ENCODE data around the gene TBL1X. TPM values are rescaled to one million over a fixed set of nuclear protein-coding genes. Genes with fewer than 3 reads are reported as not detected.
"Not testable (repeated sequence)": the region's sequence is repeated elsewhere in the genome, so short reads cannot be mapped to it uniquely, and the experiment has no call there.

TBL1X gene
- total and polyA plus RNA-seq, 4 donors, result 10.1 to 16.0 (median 13.5) TPM

GRCh38 chrX:9471571-9471985 is 6.7 kb downstream of the TBL1X start:
- WGBS (ENCODE audit: insufficient coverage), result 60% methylated on average over 8 of the region's 12 CpGs
- peaks cover 19% of the 10 kb centered on the region for H3K27me3 ChIP-seq (ENCODE audit: control insufficient read depth, insufficient read depth, low read length)
- H3K27ac ChIP-seq (ENCODE audit: low read depth, low read length), result no peak overlapping the region
- no peak for DNase-seq (ENCODE audit: low read depth in 4 of 6, low spot score in 6 of 6)
- H3K9me3 ChIP-seq (ENCODE audit: control insufficient read depth, insufficient read depth, low read length), result no peaks in the 10 kb centered on the region
- no peaks in the 10 kb centered on the region for H3K36me3 ChIP-seq (ENCODE audit: control insufficient read depth, insufficient read depth, low read length)
- H3K4me3 ChIP-seq (ENCODE audit: low read depth, low read length), result no peak overlapping the region
- peaks cover 16% of the 10 kb centered on the region for H3K4me1 ChIP-seq (ENCODE audit: control insufficient read depth, insufficient read depth, low read length)

GRCh38 chrX:9473708-9474107 is 8.8 kb downstream of the TBL1X start:
- no peak overlapping the region for H3K4me3 ChIP-seq (ENCODE audit: low read depth, low read length)
- H3K36me3 ChIP-seq (ENCODE audit: control insufficient read depth, insufficient read depth, low read length), result no peaks in the 10 kb centered on the region
- H3K4me1 ChIP-seq (ENCODE audit: control insufficient read depth, insufficient read depth, low read length), result no peaks in the 10 kb centered on the region
- H3K9me3 ChIP-seq (ENCODE audit: control insufficient read depth, insufficient read depth, low read length), result no peaks in the 10 kb centered on the region
- DNase-seq (ENCODE audit: low read depth in 4 of 6, low spot score in 6 of 6), result no peak
- H3K27me3 ChIP-seq (ENCODE audit: control insufficient read depth, insufficient read depth, low read length), result peaks cover 4% of the 10 kb centered on the region
- 80% methylated on average over 1 of the region's 2 CpGs for WGBS (ENCODE audit: insufficient coverage)
- H3K27ac ChIP-seq (ENCODE audit: low read depth, low read length), result no peak overlapping the region

DNA sequence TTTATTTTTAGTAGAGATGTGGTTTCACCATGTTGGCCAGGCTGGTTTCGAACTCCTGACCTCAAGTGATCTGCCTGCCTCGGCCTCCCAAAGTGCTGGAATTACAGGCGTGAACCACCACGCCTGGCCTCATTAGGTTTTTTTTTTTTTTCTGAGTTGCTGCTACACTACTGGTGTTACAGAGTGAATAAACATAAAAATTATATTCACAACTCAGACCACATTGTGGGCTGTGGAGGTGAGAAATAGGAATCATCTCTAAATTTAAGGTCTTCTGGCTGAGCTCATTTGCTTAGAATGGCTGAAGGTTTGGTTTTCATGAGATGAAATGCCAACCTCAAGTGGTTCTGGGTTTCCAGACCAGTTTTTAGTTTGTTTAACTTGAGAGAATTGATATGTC is 10.6 kb downstream of the TBL1X start:
- no CpG with 5 or more reads among the region's 4 CpGs for WGBS (ENCODE audit: insufficient coverage)
- not testable (repeated sequence) for H3K9me3 ChIP-seq (ENCODE audit: control insufficient read depth, insufficient read depth, low read length); DNase-seq (ENCODE audit: low read depth in 4 of 6, low spot score in 6 of 6)

DNA sequence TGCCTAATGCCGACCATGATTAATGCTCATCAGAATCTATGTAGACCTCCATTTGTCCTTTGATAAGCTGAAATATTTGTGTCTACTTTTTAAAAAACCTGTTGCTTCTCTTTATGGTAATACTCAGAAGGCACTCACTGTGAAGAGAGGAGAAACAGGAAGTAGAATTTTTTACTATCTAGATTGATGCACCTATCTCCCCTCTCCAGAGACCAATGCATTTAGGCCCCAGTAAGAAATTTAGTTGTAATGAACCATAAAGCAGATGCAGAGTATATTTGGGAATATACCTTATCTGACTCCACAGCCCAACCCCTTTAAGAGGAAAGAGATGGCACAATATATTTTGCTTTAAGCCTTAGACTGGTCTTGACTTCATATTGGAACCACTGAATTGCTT is 11.1 kb downstream of the TBL1X start:
- Histone ChIP-seq H3K4me1 (ENCODE audit: control insufficient read depth, insufficient read depth, low read length) (no peaks in the 10 kb centered on the region), H3K9me3 (ENCODE audit: control insufficient read depth, insufficient read depth, low read length) (no peaks in the 10 kb centered on the region), H3K36me3 (ENCODE audit: control insufficient read depth, insufficient read depth, low read length) (no peaks in the 10 kb centered on the region), H3K27me3 (ENCODE audit: control insufficient read depth, insufficient read depth, low read length) (peaks cover 4% of the 10 kb centered on the region), H3K4me3 (ENCODE audit: low read depth, low read length) (no peak overlapping the region), H3K27ac (ENCODE audit: low read depth, low read length) (no peak overlapping the region)
- no peak for DNase-seq (ENCODE audit: low read depth in 4 of 6, low spot score in 6 of 6)
- WGBS (ENCODE audit: insufficient coverage), result no CpG with 5 or more reads among the region's 1 CpG

More for the DNA sequence above, 10.6 kb downstream of the TBL1X start:
- not testable (repeated sequence) for H3K4me1 ChIP-seq (ENCODE audit: control insufficient read depth, insufficient read depth, low read length); H3K4me3 ChIP-seq (ENCODE audit: low read depth, low read length); H3K27ac ChIP-seq (ENCODE audit: low read depth, low read length); H3K36me3 ChIP-seq (ENCODE audit: control insufficient read depth, insufficient read depth, low read length); H3K27me3 ChIP-seq (ENCODE audit: control insufficient read depth, insufficient read depth, low read length)

GRCh38 chrX:9476810-9477575 is 12.1 kb downstream of the TBL1X start:
- Histone ChIP-seq H3K4me3 (ENCODE audit: low read depth, low read length) (no peak overlapping the region), H3K9me3 (ENCODE audit: control insufficient read depth, insufficient read depth, low read length) (no peaks in the 10 kb centered on the region), H3K36me3 (ENCODE audit: control insufficient read depth, insufficient read depth, low read length) (no peaks in the 10 kb centered on the region), H3K27me3 (ENCODE audit: control insufficient read depth, insufficient read depth, low read length) (peaks cover 2% of the 10 kb centered on the region), H3K27ac (ENCODE audit: low read depth, low read length) (no peak overlapping the region), H3K4me1 (ENCODE audit: control insufficient read depth, insufficient read depth, low read length) (no peaks in the 10 kb centered on the region)
- no peak for DNase-seq (ENCODE audit: low read depth in 4 of 6, low spot score in 6 of 6)
- no CpG with 5 or more reads among the region's 3 CpGs for WGBS (ENCODE audit: insufficient coverage)

DNA sequence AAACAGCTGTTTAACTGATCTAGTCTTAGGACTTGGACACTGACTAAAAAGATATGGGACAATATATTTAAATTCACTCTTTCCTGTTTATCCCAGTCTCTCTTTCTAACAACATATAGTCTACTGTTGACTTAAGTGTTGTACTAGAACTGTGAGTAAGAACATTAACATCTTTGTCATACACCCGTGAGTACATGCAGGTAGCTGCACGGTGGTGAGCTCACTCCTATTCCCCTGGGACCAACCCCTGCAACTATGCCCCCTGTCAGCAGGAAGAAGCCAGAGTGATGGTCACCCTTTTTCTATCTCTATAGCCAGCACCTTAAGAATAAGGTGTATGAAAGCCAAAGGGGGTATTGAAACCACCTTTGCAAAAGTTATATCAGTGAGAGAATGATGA is 17.6 kb downstream of the TBL1X start:
- Histone ChIP-seq H3K36me3 (ENCODE audit: control insufficient read depth, insufficient read depth, low read length) (no peaks in the 10 kb centered on the region), H3K27me3 (ENCODE audit: control insufficient read depth, insufficient read depth, low read length) (no peaks in the 10 kb centered on the region), H3K9me3 (ENCODE audit: control insufficient read depth, insufficient read depth, low read length) (no peaks in the 10 kb centered on the region), H3K4me1 (ENCODE audit: control insufficient read depth, insufficient read depth, low read length) (no peaks in the 10 kb centered on the region), H3K4me3 (ENCODE audit: low read depth, low read length) (no peak overlapping the region), H3K27ac (ENCODE audit: low read depth, low read length) (no peak overlapping the region)
- no peak for DNase-seq (ENCODE audit: low read depth in 4 of 6, low spot score in 6 of 6)
- 80% methylated on average over 2 of the region's 2 CpGs for WGBS (ENCODE audit: insufficient coverage)

- no CpG with 5 or more reads among the region's 3 CpGs for WGBS (ENCODE audit: insufficient coverage)
- H3K9me3 ChIP-seq (ENCODE audit: control insufficient read depth, insufficient read depth, low read length), result no peaks in the 10 kb centered on the region
- no peak overlapping the region for H3K4me3 ChIP-seq (ENCODE audit: low read depth, low read length)
- no peaks in the 10 kb centered on the region for H3K36me3 ChIP-seq (ENCODE audit: control insufficient read depth, insufficient read depth, low read length)
- H3K27ac ChIP-seq (ENCODE audit: low read depth, low read length), result no peak overlapping the region
- no peaks in the 10 kb centered on the region for H3K4me1 ChIP-seq (ENCODE audit: control insufficient read depth, insufficient read depth, low read length)
- DNase-seq (ENCODE audit: low read depth in 4 of 6, low spot score in 6 of 6), result no peak
- H3K27me3 ChIP-seq (ENCODE audit: control insufficient read depth, insufficient read depth, low read length), result no peaks in the 10 kb centered on the region
Observed at GRCh38 chrX:9482837-9483236, 18.0 kb downstream of the TBL1X start.

- Histone ChIP-seq H3K27me3 (ENCODE audit: control insufficient read depth, insufficient read depth, low read length) (no peaks in the 10 kb centered on the region), H3K9me3 (ENCODE audit: control insufficient read depth, insufficient read depth, low read length) (no peaks in the 10 kb centered on the region), H3K4me3 (ENCODE audit: low read depth, low read length) (no peak overlapping the region), H3K27ac (ENCODE audit: low read depth, low read length) (no peak overlapping the region), H3K4me1 (ENCODE audit: control insufficient read depth, insufficient read depth, low read length) (no peaks in the 10 kb centered on the region), H3K36me3 (ENCODE audit: control insufficient read depth, insufficient read depth, low read length) (no peaks in the 10 kb centered on the region)
- DNase-seq (ENCODE audit: low read depth in 4 of 6, low spot score in 6 of 6), result no peak
- WGBS (ENCODE audit: insufficient coverage), result 53% methylated on average over 3 of the region's 6 CpGs
Observed at GRCh38 chrX:9483376-9483775, 18.5 kb downstream of the TBL1X start.

DNA sequence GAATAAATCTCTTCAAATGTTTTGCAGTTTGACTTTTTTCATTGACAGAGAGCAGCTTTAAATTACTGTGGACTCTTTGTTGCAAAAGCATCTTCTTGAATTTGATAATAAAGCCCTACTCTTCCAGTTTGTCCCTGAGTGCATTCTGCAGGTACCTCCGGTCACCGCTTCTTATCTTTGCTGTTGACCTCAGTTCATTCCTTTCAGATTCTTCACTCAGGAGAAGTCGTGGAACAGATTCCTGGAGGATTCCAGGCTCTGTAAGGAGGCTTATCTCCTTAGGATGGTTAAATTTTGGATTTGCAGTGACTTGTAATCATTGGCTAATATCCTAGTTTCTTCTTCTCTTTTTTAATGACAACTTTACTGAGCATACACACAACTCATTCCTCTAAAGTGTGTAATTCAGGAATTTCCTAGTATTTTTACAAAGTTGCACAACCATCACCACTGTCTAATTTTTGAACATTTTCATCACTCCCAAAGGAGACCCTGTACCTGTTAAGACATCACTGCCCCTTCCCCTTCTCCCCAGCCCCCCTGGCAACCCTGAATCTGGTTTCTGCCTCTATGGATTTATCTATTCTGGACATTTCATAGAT is 22.0 kb downstream of the TBL1X start:
- Histone ChIP-seq H3K4me3 (ENCODE audit: low read depth, low read length) (no peak overlapping the region), H3K4me1 (ENCODE audit: control insufficient read depth, insufficient read depth, low read length) (no peaks in the 10 kb centered on the region), H3K27me3 (ENCODE audit: control insufficient read depth, insufficient read depth, low read length) (no peaks in the 10 kb centered on the region), H3K27ac (ENCODE audit: low read depth, low read length) (no peak overlapping the region), H3K36me3 (ENCODE audit: control insufficient read depth, insufficient read depth, low read length) (no peaks in the 10 kb centered on the region), H3K9me3 (ENCODE audit: control insufficient read depth, insufficient read depth, low read length) (no peaks in the 10 kb centered on the region)
- DNase-seq (ENCODE audit: low read depth in 4 of 6, low spot score in 6 of 6), result no peak
- 100% methylated on average over 2 of the region's 3 CpGs for WGBS (ENCODE audit: insufficient coverage)

DNA sequence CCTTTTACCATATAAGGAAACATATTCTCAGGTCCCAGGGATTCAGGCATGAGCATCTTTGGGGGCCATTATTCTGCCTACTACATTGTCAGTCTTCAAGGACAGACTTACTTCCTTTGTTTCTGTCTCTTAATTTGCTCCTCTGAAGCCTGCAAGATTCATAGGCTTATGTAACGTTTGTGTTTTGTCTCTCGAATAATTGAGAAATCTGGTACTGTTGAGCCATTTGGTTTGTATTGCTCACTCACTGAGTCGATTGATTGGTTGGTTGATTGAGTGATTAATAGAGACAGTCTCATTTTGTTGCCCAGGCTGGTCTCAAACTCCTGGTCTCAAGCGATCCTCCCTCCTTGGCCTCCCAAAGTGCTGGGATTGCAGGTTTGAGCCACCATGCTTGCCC is 23.7 kb downstream of the TBL1X start:
- 80% methylated on average over 3 of the region's 4 CpGs for WGBS (ENCODE audit: insufficient coverage)
- DNase-seq (ENCODE audit: low read depth in 4 of 6, low spot score in 6 of 6), result no peak
- H3K9me3 ChIP-seq (ENCODE audit: control insufficient read depth, insufficient read depth, low read length), result no peaks in the 10 kb centered on the region
- no peaks in the 10 kb centered on the region for H3K27me3 ChIP-seq (ENCODE audit: control insufficient read depth, insufficient read depth, low read length)
- H3K36me3 ChIP-seq (ENCODE audit: control insufficient read depth, insufficient read depth, low read length), result no peaks in the 10 kb centered on the region
- no peak overlapping the region for H3K27ac ChIP-seq (ENCODE audit: low read depth, low read length)
- H3K4me1 ChIP-seq (ENCODE audit: control insufficient read depth, insufficient read depth, low read length), result no peaks in the 10 kb centered on the region
- H3K4me3 ChIP-seq (ENCODE audit: low read depth, low read length), result no peak overlapping the region

Measured in spinal cord (tissue), 10 donors.